K562 (cell line): ENCODE results near the gene FIZ1. TPM values are rescaled to one million over a fixed set of nuclear protein-coding genes. Genes with fewer than 3 reads are reported as not detected.

Source experiments
- TFAM ChIP-seq: fragments of 250-450 bp; sonication (Bioruptor Pico); conservative IDR thresholded peaks from 2 replicates; pipeline ENCODE4 v1.5.0; 2021; ENCODE audit warnings: mild to moderate bottlenecking, moderate library complexity
- ZNF263 ChIP-seq: sonication (generic); formaldehyde crosslinking; IDR thresholded peaks from 2 replicates; pipeline ENCODE4 v1.8.0; 2022; ENCODE audit warnings: mild to moderate bottlenecking, missing genetic modification reagents, borderline replicate concordance
- ZNF384 ChIP-seq: IDR thresholded peaks from 2 replicates; pipeline ENCODE4 v1.6.1; 2012; ENCODE audit warnings: low read depth, low read length, improper control_type of control experiment
- polyA plus RNA-seq, 8 experiments: library from polyadenylated mRNA; depleted of rRNA in 4 of 8; stranded (reverse) in 5 of 8; unstranded in 3 of 8; fragments of >200 nt; fragmentation: Nextera tagmentation in 2 of 8; fragmentation: Illumina TruSeq in 1 of 8; extraction: Ambion mirVana in 2 of 8; extraction: Trizol in 1 of 8; gene quantifications; 2 replicates each; pipeline versions ENCODE4 v1.2.1 to v1.2.3, GENCODE V29; 2011 to 2014; ENCODE audit warnings: inconsistent platforms in 1 of 8, missing spikeins in 1 of 8
- total RNA-seq, 7 experiments: library from RNA; depleted of rRNA in 6 of 7; stranded (reverse); fragments of >200 nt in 6 of 7; fragmentation: Illumina TruSeq in 2 of 7; extraction: Trizol in 2 of 7; gene quantifications; 2 replicates each; pipeline versions ENCODE4 v1.2.1 to v1.2.3, GENCODE V29; 2011 to 2021; ENCODE audit warnings: low replicate concordance in 1 of 7
- TF ChIP-seq, protein P1 (sequence below): fragments of 250-450 bp; sonication (Bioruptor Pico); IDR thresholded peaks from 2 replicates; pipeline ENCODE4 v1.5.0; 2021; ENCODE audit warnings: mild to moderate bottlenecking, moderate library complexity
- TF ChIP-seq, protein P2 (sequence below): fragments of 450-650 bp; IDR thresholded peaks from 2 replicates; pipeline ENCODE4 v1.6.1; 2016; ENCODE audit warnings: low read depth
- TF ChIP-seq, protein P3 (sequence below): fragments of 250-450 bp; sonication (Bioruptor Pico); IDR thresholded peaks from 2 replicates; pipeline ENCODE4 v1.4.0; 2020

The FIZ1 gene
- total and polyA plus RNA-seq, 9 of the 15 experiments (the other 6 are each of a cell fraction or from before 2014, with no cell fraction given): 0.79 to 17.5 (median 5.5) TPM

DNA sequence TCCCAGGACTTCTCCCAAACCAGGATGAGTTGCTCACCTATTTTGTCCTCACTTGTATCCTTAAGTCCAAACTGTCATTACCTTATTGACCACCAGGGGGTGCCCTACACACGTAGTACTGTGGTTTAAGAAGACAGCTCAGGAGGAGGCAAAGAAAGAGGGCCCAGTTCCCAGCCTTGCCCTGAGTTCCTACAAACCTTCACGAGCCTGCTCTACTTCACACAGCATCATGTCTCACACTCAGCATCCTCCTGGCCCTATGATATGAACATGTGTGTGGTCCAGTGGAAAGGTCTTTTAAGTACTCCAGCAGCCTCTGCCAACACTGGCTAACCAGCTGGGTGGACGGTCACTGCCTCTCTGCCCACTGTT is 33.1 kb upstream of the FIZ1 start (continued):
- TF ChIP-seq, protein P1, sequence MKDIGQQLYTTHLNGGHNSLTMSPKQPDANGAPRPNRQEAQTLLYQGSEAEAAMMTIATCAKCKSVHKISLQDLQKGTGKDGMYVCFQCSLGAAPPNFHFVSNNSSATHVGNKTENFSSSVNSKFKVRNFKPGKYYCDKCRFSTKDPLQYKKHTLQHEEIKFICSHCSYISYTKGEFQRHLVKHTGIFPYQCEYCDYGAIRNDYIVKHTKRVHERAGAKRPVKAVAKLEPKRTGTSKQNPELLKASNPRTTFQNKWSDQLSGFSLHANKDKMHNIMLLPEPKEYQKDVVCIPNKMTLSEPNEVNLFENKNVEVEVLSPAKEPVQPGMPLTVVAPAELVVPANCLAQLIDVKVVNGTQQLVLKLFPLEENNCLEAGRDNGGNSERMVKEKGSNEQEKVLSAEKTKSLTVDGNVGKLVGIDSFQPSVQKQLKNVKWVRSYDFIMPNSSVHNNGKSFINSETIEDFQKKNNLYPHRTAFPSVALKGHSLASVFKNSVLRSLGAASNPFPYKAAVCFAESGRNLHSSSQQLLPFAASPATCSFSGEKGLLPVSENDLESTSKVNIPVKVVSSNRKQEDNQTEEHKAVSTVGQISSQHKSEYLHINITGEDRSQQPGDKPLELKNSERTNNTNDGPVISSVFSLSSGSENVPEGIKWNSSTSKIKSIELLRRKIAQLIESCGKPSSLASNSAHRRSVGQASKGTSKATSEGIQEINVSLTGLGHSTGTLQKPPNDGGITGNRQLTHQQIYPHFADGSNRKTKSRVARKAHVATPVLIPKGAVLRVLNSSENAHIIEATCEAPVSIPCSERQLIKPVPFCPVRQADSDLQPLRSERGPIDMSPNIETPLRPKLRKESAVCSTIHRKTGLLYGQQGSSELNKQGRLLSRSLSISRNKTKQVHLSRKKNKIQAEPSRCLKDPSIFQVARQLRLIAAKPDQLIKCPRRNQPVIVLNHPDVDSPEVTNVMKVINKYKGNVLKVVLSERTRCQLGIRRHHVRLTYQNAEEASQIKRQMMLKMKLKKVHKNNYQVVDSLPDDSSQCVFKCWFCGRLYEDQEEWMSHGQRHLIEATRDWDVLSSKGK: no peak
- TF ChIP-seq ZNF384 (no peak), ZNF263 (CRISPR knock-in tag) (no peak), TFAM (CRISPR knock-in tag) (no peak)
- TF ChIP-seq, protein P2, sequence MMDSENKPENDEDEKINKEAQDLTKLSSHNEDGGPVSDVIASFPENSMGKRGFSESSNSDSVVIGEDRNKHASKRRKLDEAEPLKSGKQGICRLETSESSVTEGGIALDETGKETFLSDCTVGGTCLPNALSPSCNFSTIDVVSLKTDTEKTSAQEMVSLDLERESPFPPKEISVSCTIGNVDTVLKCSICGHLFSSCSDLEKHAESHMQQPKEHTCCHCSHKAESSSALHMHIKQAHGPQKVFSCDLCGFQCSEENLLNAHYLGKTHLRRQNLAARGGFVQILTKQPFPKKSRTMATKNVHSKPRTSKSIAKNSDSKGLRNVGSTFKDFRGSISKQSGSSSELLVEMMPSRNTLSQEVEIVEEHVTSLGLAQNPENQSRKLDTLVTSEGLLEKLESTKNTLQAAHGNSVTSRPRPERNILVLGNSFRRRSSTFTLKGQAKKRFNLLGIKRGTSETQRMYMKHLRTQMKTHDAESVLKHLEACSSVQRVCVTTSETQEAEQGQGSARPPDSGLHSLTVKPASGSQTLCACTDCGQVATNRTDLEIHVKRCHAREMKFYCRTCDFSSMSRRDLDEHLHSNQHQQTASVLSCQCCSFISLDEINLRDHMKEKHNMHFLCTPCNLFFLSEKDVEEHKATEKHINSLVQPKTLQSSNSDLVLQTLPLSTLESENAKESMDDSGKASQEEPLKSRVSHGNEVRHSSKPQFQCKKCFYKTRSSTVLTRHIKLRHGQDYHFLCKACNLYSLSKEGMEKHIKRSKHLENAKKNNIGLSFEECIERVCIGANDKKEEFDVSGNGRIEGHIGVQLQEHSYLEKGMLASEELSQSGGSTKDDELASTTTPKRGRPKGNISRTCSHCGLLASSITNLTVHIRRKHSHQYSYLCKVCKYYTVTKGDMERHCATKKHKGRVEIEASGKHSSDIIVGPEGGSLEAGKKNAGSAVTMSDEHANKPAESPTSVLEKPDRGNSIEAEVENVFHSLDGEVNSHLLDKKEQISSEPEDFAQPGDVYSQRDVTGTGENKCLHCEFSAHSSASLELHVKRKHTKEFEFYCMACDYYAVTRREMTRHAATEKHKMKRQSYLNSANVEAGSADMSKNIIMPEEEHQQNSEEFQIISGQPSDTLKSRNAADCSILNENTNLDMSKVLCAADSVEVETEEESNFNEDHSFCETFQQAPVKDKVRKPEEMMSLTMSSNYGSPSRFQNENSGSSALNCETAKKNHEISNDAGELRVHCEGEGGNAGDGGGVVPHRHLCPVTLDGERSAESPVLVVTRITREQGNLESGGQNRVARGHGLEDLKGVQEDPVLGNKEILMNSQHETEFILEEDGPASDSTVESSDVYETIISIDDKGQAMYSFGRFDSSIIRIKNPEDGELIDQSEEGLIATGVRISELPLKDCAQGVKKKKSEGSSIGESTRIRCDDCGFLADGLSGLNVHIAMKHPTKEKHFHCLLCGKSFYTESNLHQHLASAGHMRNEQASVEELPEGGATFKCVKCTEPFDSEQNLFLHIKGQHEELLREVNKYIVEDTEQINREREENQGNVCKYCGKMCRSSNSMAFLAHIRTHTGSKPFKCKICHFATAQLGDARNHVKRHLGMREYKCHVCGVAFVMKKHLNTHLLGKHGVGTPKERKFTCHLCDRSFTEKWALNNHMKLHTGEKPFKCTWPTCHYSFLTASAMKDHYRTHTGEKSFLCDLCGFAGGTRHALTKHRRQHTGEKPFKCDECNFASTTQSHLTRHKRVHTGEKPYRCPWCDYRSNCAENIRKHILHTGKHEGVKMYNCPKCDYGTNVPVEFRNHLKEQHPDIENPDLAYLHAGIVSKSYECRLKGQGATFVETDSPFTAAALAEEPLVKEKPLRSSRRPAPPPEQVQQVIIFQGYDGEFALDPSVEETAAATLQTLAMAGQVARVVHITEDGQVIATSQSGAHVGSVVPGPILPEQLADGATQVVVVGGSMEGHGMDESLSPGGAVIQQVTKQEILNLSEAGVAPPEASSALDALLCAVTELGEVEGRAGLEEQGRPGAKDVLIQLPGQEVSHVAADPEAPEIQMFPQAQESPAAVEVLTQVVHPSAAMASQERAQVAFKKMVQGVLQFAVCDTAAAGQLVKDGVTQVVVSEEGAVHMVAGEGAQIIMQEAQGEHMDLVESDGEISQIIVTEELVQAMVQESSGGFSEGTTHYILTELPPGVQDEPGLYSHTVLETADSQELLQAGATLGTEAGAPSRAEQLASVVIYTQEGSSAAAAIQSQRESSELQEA: no peak
- TF ChIP-seq, protein P3, sequence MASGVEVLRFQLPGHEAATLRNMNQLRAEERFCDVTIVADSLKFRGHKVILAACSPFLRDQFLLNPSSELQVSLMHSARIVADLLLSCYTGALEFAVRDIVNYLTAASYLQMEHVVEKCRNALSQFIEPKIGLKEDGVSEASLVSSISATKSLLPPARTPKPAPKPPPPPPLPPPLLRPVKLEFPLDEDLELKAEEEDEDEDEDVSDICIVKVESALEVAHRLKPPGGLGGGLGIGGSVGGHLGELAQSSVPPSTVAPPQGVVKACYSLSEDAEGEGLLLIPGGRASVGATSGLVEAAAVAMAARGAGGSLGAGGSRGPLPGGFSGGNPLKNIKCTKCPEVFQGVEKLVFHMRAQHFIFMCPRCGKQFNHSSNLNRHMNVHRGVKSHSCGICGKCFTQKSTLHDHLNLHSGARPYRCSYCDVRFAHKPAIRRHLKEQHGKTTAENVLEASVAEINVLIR (CRISPR knock-in tag): no peak
